SK-N-SH (cell line): ENCODE measurements around the gene CCT6A. TPM values are rescaled to one million over a fixed set of nuclear protein-coding genes. Genes with fewer than 3 reads are reported as not detected.
"Not testable (repeated sequence)": the region's sequence is repeated elsewhere in the genome, so short reads cannot be mapped to it uniquely, and the experiment has no call there.

Source experiments
- CTCF ChIA-PET: fragments of 300-600, 350-600 bp; formaldehyde crosslinking; extraction: SDS; loops from one replicate; lab custom pipeline; 2021; lab: Yijun Ruan, JAX
- POLR2A ChIA-PET: fragments of 350-600 bp; sonication (Branson Sonifier 250); formaldehyde crosslinking; extraction: SDS; loops from one replicate; lab custom pipeline; 2020; ENCODE audit warnings: antibody characterized with exemption, inconsistent platforms; lab: Yijun Ruan, JAX
- DNase-seq: peaks from one replicate; pipeline ENCODE4 v3.0.0; 2012
- H2AFZ ChIP-seq: fragments of 200-600 bp; sonication (generic); 2 replicates; pipeline ENCODE4 v1.8.1; 2016; ENCODE audit warnings: antibody characterized with exemption, mild to moderate bottlenecking, low read depth
- H3F3A ChIP-seq: fragments of 200-600 bp; sonication (generic); replicated peaks from 2 replicates; pipeline ENCODE3; 2016; ENCODE audit warnings: antibody characterized with exemption, mild to moderate bottlenecking; ENCODE audit not compliant: insufficient read depth
- H3K27ac ChIP-seq, 2 experiments: fragments of 200-500 bp in 1 of 2; fragments of 200-600 bp in 1 of 2; sonication (Bioruptor generic) in 1 of 2; sonication (generic), shearing (Covaris generic) in 1 of 2; 2 replicates each; pipeline versions ENCODE4 v1.5.1 to v1.6.1; 2014 to 2016; ENCODE audit warnings: low read depth in 2 of 2, inconsistent platforms in 1 of 2, low read length in 1 of 2, mild to moderate bottlenecking in 1 of 2, mixed read lengths in 1 of 2
- H3K27me3 ChIP-seq: fragments of 200-600 bp; sonication (generic), shearing (Covaris generic); 2 replicates; pipeline ENCODE4 v1.6.1; 2016; ENCODE audit warnings: mixed run types; ENCODE audit not compliant: insufficient read depth
- H3K36me3 ChIP-seq, 2 experiments: fragments of 200-500 bp in 1 of 2; fragments of 200-600 bp in 1 of 2; sonication (Bioruptor generic) in 1 of 2; sonication (generic) in 1 of 2; replicated peaks in 1 of 2; 2 replicates each; pipeline versions ENCODE3 to v1.5.1; 2014 to 2016; ENCODE audit warnings: low read length in 1 of 2, mild to moderate bottlenecking in 1 of 2; ENCODE audit not compliant: insufficient read depth in 2 of 2, control insufficient read depth in 1 of 2
- H3K4me1 ChIP-seq, 2 experiments: fragments of 200-500 bp in 1 of 2; fragments of 200-600 bp in 1 of 2; sonication (Bioruptor generic) in 1 of 2; sonication (generic), shearing (Covaris generic) in 1 of 2; 2 replicates each; pipeline versions ENCODE4 v1.5.1 to v1.6.1; 2014 to 2016; ENCODE audit warnings: low read depth in 1 of 2, low read length in 1 of 2, mixed run types in 1 of 2; ENCODE audit not compliant: insufficient read depth in 2 of 2, control insufficient read depth in 1 of 2
- H3K4me2 ChIP-seq: fragments of 200-600 bp; sonication (generic), shearing (Covaris generic); 2 replicates; pipeline ENCODE4 v1.6.1; 2017; ENCODE audit warnings: mixed run types
- H3K4me3 ChIP-seq, 2 experiments: fragments of 200-500 bp in 1 of 2; fragments of 200-600 bp in 1 of 2; sonication (Bioruptor generic) in 1 of 2; sonication (generic), shearing (Covaris generic) in 1 of 2; 2 replicates each; pipeline versions ENCODE4 v1.5.1 to v1.8.1; 2014 to 2016; ENCODE audit warnings: low read depth in 2 of 2, inconsistent platforms in 1 of 2, low read length in 1 of 2, mild to moderate bottlenecking in 1 of 2, mixed read lengths in 1 of 2, moderate library complexity in 1 of 2
- H3K79me2 ChIP-seq: fragments of 200-600 bp; sonication (generic); 2 replicates; pipeline ENCODE4 v1.8.1; 2017; ENCODE audit warnings: mild to moderate bottlenecking; ENCODE audit not compliant: insufficient read depth
- H3K9ac ChIP-seq: fragments of 200-600 bp; sonication (generic); 2 replicates; pipeline ENCODE4 v1.6.1; 2017; ENCODE audit warnings: mixed run types
- H3K9me2 ChIP-seq: fragments of 200-600 bp; sonication (generic); 2 replicates; pipeline ENCODE4 v1.6.1; 2017; ENCODE audit warnings: mixed run types
- H3K9me3 ChIP-seq: fragments of 200-600 bp; sonication (generic); 2 replicates; pipeline ENCODE4 v1.6.1; 2017; ENCODE audit warnings: mixed run types, mild to moderate bottlenecking, moderate library complexity
- H4K20me1 ChIP-seq: fragments of 200-600 bp; sonication (generic); 2 replicates; pipeline ENCODE4 v1.6.1; 2017; ENCODE audit warnings: mild to moderate bottlenecking, mixed run types; ENCODE audit not compliant: insufficient read depth
- EZH2phosphoT487 ChIP-seq: fragments of 200-600 bp; sonication (generic); IDR thresholded peaks from 2 replicates; pipeline ENCODE4 v1.6.1; 2017; ENCODE audit warnings: low read depth, mixed run types, mild to moderate bottlenecking, antibody characterized with exemption, moderate library complexity, borderline replicate concordance
- FOSL2 ChIP-seq: IDR thresholded peaks from 2 replicates; pipeline ENCODE4 v1.4.0; 2012; ENCODE audit warnings: low read depth, mild to moderate bottlenecking, moderate library complexity, borderline replicate concordance
- FOXJ3 ChIP-seq: sonication (generic); formaldehyde crosslinking; IDR thresholded peaks from 2 replicates; pipeline ENCODE4 v1.5.1; 2020; ENCODE audit warnings: mild to moderate bottlenecking, missing genetic modification reagents
- NFIC ChIP-seq: IDR thresholded peaks from 2 replicates; pipeline ENCODE4 v1.4.0; 2012; ENCODE audit warnings: borderline replicate concordance
- POLR2AphosphoS5 ChIP-seq: IDR thresholded peaks from 2 replicates; pipeline ENCODE4 v1.6.1; 2012; ENCODE audit warnings: low read depth, low read length
- REST ChIP-seq: IDR thresholded peaks from 2 replicates; pipeline ENCODE4 v1.6.1; 2012; ENCODE audit warnings: mild to moderate bottlenecking, low read depth, low read length, moderate library complexity
- USF2 ChIP-seq: fragments of 150-350 bp; IDR thresholded peaks from 2 replicates; pipeline ENCODE4 v1.6.1; 2017; ENCODE audit warnings: antibody characterized with exemption, low read length, low read depth, borderline replicate concordance
- WGBS: methylation state at CpG from one replicate; pipeline ENCODE4 v1.1.6; 2017; ENCODE audit warnings: low lambda C conversion rate; 5-methylcytosine and 5-hydroxymethylcytosine counted together
- polyA plus RNA-seq, 3 experiments: library from polyadenylated mRNA; depleted of rRNA; stranded (reverse); fragments of >200 nt; gene quantifications; 2 replicates each; pipeline ENCODE4 v1.2.3, GENCODE V29; 2012

CCT6A gene
- polyA plus RNA-seq, 1 of the 3 experiments (the other 2 are of a cell fraction) = 221 TPM

GRCh38 chr7:56097700-56098099, 46.1 kb downstream of the CCT6A start (continued):
- TF ChIP-seq REST (no peak), FOSL2 (peak; percentile 89), NFIC (peak; percentile 98), FOXJ3 (CRISPR knock-in tag) (no peak), EZH2phosphoT487 (no peak)

GRCh38 chr7:56098187-56099008, 46.8 kb downstream of the CCT6A start:
- not testable (repeated sequence) for H3K4me3 ChIP-seq, DNase-seq, H3K9me2 ChIP-seq, H3K4me2 ChIP-seq, H3K4me1 ChIP-seq, H3K9ac ChIP-seq, H3K27me3 ChIP-seq, H2AFZ ChIP-seq, H3K9me3 ChIP-seq
- peak overlapping the region in 1 of 2 experiments; percentile 55; a peak in 1 of 4 replicates for H3K27ac ChIP-seq
- POLR2A ChIA-PET = interaction anchor here (0.9 kb wide), 1 partner anchor 15 kb away, joined by 3 read pairs; no protein-coding TSS in a partner anchor
- H3K36me3 ChIP-seq = peaks cover 34 to 54% of the 10 kb centered on the region in 2 experiments
- CTCF ChIA-PET = interaction anchor here (1.1 to 2.1 kb wide), 2 partner anchors 19 to 21 kb away, joined by 3 to 8 read pairs; no protein-coding TSS in a partner anchor
- 94% methylated on average over 8 of the region's 8 CpGs for WGBS
- TF ChIP-seq POLR2AphosphoS5 = 0 out of 2 replicates have a peak, but pooled peaks have one; percentile 19
- peaks cover 17% of the 10 kb centered on the region for H4K20me1 ChIP-seq
- peaks cover 51% of the 10 kb centered on the region for H3F3A ChIP-seq
- H3K79me2 ChIP-seq = peaks cover 12% of the 10 kb centered on the region

- ChIA-PET CTCF (interaction anchor here (1.1 to 2.1 kb wide), 3 partner anchors 20 to 26 kb away, joined by 3 to 8 read pairs (median 3); no protein-coding TSS in a partner anchor), POLR2A (no interaction called here)
- TF ChIP-seq USF2 = no peak
- TF ChIP-seq FOXJ3 (CRISPR knock-in tag) = no peak
- TF ChIP-seq POLR2AphosphoS5 = 0 out of 2 replicates have a peak, but pooled peaks have one; percentile 14
- no peaks in the 10 kb centered on the region for H3K9me3 ChIP-seq
- H3K4me1 ChIP-seq = peaks cover 0 to 7% of the 10 kb centered on the region in 2 experiments; a peak in 2 of 4 replicates
- H3K4me3 ChIP-seq = no peak overlapping the region
- H3K27me3 ChIP-seq = no peaks in the 10 kb centered on the region
- no peak overlapping the region for H3K4me2 ChIP-seq
- no peak overlapping the region for H3K27ac ChIP-seq
- no peak overlapping the region for H2AFZ ChIP-seq
- DNase-seq = no peak
- H3K9ac ChIP-seq = no peak overlapping the region
- H3F3A ChIP-seq = peaks cover 58% of the 10 kb centered on the region
- peaks cover 44 to 67% of the 10 kb centered on the region in 2 experiments for H3K36me3 ChIP-seq
- peaks cover 24% of the 10 kb centered on the region for H3K79me2 ChIP-seq
- no peaks in the 10 kb centered on the region for H3K9me2 ChIP-seq
- 95% methylated on average over 3 of the region's 3 CpGs for WGBS
- peaks cover 29% of the 10 kb centered on the region for H4K20me1 ChIP-seq
Observed at GRCh38 chr7:56099653-56100052, 48.1 kb downstream of the CCT6A start.

- not testable (repeated sequence) for H3K27ac ChIP-seq, H3K4me2 ChIP-seq, H3K9me2 ChIP-seq, DNase-seq, H3K9ac ChIP-seq, H3K4me1 ChIP-seq, H3K9me3 ChIP-seq, H3K27me3 ChIP-seq, H3K4me3 ChIP-seq, H2AFZ ChIP-seq
- ChIA-PET CTCF (interaction anchor here (0.6 to 1.3 kb wide), 4 partner anchors 24 to 140 kb away, joined by 3 to 4 read pairs (median 4); no protein-coding TSS in a partner anchor), POLR2A (interaction anchor here (0.6 kb wide), 1 partner anchor 11 kb away, joined by 8 read pairs; no protein-coding TSS in a partner anchor)
- H3F3A ChIP-seq = peaks cover 39% of the 10 kb centered on the region
- 83% methylated on average over 8 of the region's 9 CpGs for WGBS
- peaks cover 40% of the 10 kb centered on the region for H3K79me2 ChIP-seq
- peaks cover 33% of the 10 kb centered on the region for H4K20me1 ChIP-seq
- peaks cover 44 to 55% of the 10 kb centered on the region in 2 experiments for H3K36me3 ChIP-seq
Observed at GRCh38 chr7:56104138-56104537, 52.6 kb downstream of the CCT6A start.
